GM23248 (cell line): ENCODE data around the gene SSNA1. TPM values are rescaled to one million over a fixed set of nuclear protein-coding genes. Genes with fewer than 3 reads are reported as not detected.
A peak's percentile ranks its signal among the peaks of the same experiment; 100 is the strongest.

Source experiments
- DNase-seq: peaks from one replicate; pipeline ENCODE4 v3.0.0-alpha.2; 2015
- H2AFZ ChIP-seq: fragments of 200-600 bp; sonication (generic); 2 replicates; pipeline ENCODE4 v1.6.1; 2016; ENCODE audit warnings: antibody characterized with exemption
- H3F3A ChIP-seq: fragments of 200-600 bp; sonication (generic); 2 replicates; pipeline ENCODE4 v1.6.1; 2016; ENCODE audit warnings: mild to moderate bottlenecking, antibody characterized with exemption, mixed run types; ENCODE audit not compliant: insufficient read depth
- H3K27ac ChIP-seq: fragments of 200-600 bp; sonication (generic); 2 replicates; pipeline ENCODE4 v1.5.1; 2016; ENCODE audit warnings: mild to moderate bottlenecking
- H3K27me3 ChIP-seq: fragments of 200-600 bp; sonication (generic); replicated peaks from 2 replicates; pipeline ENCODE4 v1.6.1; 2016; ENCODE audit warnings: mild to moderate bottlenecking; ENCODE audit not compliant: insufficient read depth
- H3K36me3 ChIP-seq: fragments of 200-600 bp; sonication (generic); 2 replicates; pipeline ENCODE4 v1.6.1; 2016; ENCODE audit warnings: low read depth, mild to moderate bottlenecking
- H3K4me1 ChIP-seq: fragments of 200-600 bp; sonication (generic); 2 replicates; pipeline ENCODE4 v1.6.1; 2016; ENCODE audit warnings: mild to moderate bottlenecking; ENCODE audit not compliant: insufficient read depth
- H3K4me2 ChIP-seq: fragments of 200-600 bp; sonication (generic); one replicate; pipeline ENCODE4 v1.6.1; 2016; ENCODE audit warnings: mild to moderate bottlenecking; ENCODE audit not compliant: unreplicated experiment
- H3K4me3 ChIP-seq: fragments of 200-600 bp; sonication (generic); 2 replicates; pipeline ENCODE4 v1.5.1; 2016; ENCODE audit warnings: mild to moderate bottlenecking
- H3K79me2 ChIP-seq: fragments of 200-600 bp; sonication (generic); 2 replicates; pipeline ENCODE4 v1.6.1; 2016; ENCODE audit warnings: mild to moderate bottlenecking; ENCODE audit not compliant: insufficient read depth
- H3K9ac ChIP-seq: fragments of 200-600 bp; sonication (generic); 2 replicates; pipeline ENCODE4 v1.6.1; 2016; ENCODE audit warnings: mild to moderate bottlenecking
- H3K9me2 ChIP-seq: fragments of 200-600 bp; sonication (generic); 2 replicates; pipeline ENCODE4 v1.6.1; 2016; ENCODE audit warnings: mixed run types, mild to moderate bottlenecking, moderate library complexity; ENCODE audit not compliant: insufficient read depth
- H3K9me3 ChIP-seq: fragments of 200-600 bp; sonication (generic); one replicate; pipeline ENCODE4 v1.6.1; 2017; ENCODE audit warnings: low read depth
- H4K20me1 ChIP-seq: fragments of 200-600 bp; sonication (generic); 2 replicates; pipeline ENCODE4 v1.6.0; 2016; ENCODE audit not compliant: insufficient read depth
- EZH2 ChIP-seq: fragments of 200-600 bp; sonication (generic); IDR thresholded peaks from 2 replicates; pipeline ENCODE4 v1.6.1; 2018; ENCODE audit warnings: antibody characterized with exemption, mild to moderate bottlenecking; ENCODE audit not compliant: insufficient read depth, poor library complexity, severe bottlenecking
- EZH2phosphoT487 ChIP-seq: fragments of 200-600 bp; sonication (generic); IDR thresholded peaks from 2 replicates; pipeline ENCODE4 v1.6.1; 2018; ENCODE audit warnings: antibody characterized with exemption, moderate library complexity, mild to moderate bottlenecking, low read depth; ENCODE audit not compliant: insufficient read depth
- WGBS, 2 experiments: methylation state at CpG; one replicate each; pipeline ENCODE4 v1.1.6; 2015 to 2017; ENCODE audit warnings: low lambda C conversion rate in 2 of 2, low coverage in 1 of 2; ENCODE audit errors: missing lambda C conversion rate in 2 of 2; 5-methylcytosine and 5-hydroxymethylcytosine counted together
- in situ Hi-C: fragments of 300-500 bp; cut with MboI; formaldehyde crosslinking; loops from 2 replicates; pipeline ENCODE4 v1.15.0; 2020
- polyA plus RNA-seq: library from polyadenylated mRNA; unstranded; fragments of >200 nt; fragmentation: Nextera tagmentation; extraction: Ambion mirVana; gene quantifications from 2 replicates; pipeline ENCODE4 v1.2.1, GENCODE V29; 2016
- total RNA-seq: library from RNA; depleted of rRNA; stranded (reverse); fragments of >200 nt; shearing (Covaris generic); gene quantifications from 2 replicates; pipeline ENCODE4 v1.2.3, GENCODE V29; 2014

SSNA1 gene
- total and polyA plus RNA-seq, 2 experiments from 2014 or later: 93.1 to 105 TPM

GRCh38 chr9:137186385-137186784 is 2.1 kb upstream of the SSNA1 start:
- in situ Hi-C loops: no loop called here
- Histone ChIP-seq H3K36me3 (no peaks in the 10 kb centered on the region; the same call in 1 of the 2 replicates), H3K4me3 (0 out of 2 replicates have a peak overlapping the region, but pooled peaks have one; percentile 83), H2AFZ (no peak overlapping the region), H3K4me1 (peaks cover 16% of the 10 kb centered on the region), H3K9ac (no peak overlapping the region), H3K79me2 (peaks cover 52% of the 10 kb centered on the region), H4K20me1 (no peaks in the 10 kb centered on the region), H3K9me2 (no peaks in the 10 kb centered on the region), H3F3A (peaks cover 10% of the 10 kb centered on the region), H3K9me3 (no peaks in the 10 kb centered on the region), H3K27ac (no peak overlapping the region), H3K4me2 (peak overlapping the region; percentile 20), H3K27me3 (no peaks in the 10 kb centered on the region)
- TF ChIP-seq EZH2: no peak
- no peak for TF ChIP-seq EZH2phosphoT487
- WGBS, 2 experiments: 69 to 79% methylated on average over 6 of the region's 6 CpGs
- no peak for DNase-seq

GRCh38 chr9:137187386-137187785 is 1.1 kb upstream of the SSNA1 start:
- in situ Hi-C loops: no loop called here
- H3K9ac ChIP-seq: peak overlapping the region; percentile 93
- peak overlapping the region; percentile 83 for H3K4me3 ChIP-seq
- TF ChIP-seq EZH2phosphoT487: no peak
- TF ChIP-seq EZH2: no peak
- no peaks in the 10 kb centered on the region for H4K20me1 ChIP-seq
- peaks cover 16% of the 10 kb centered on the region for H3K4me1 ChIP-seq
- H3K4me2 ChIP-seq: peak overlapping the region; percentile 82
- no peaks in the 10 kb centered on the region for H3K9me2 ChIP-seq
- H3K27ac ChIP-seq: no peak overlapping the region
- DNase-seq: no peak
- peaks cover 62% of the 10 kb centered on the region for H3K79me2 ChIP-seq
- H3F3A ChIP-seq: peaks cover 10% of the 10 kb centered on the region
- H3K36me3 ChIP-seq: no peaks in the 10 kb centered on the region; the same call in 1 of the 2 replicates
- no peak overlapping the region for H2AFZ ChIP-seq
- 68 to 76% methylated on average over 15 of the region's 15 CpGs for WGBS, 2 experiments
- H3K9me3 ChIP-seq: no peaks in the 10 kb centered on the region
- no peaks in the 10 kb centered on the region for H3K27me3 ChIP-seq

GRCh38 chr9:137188086-137188489 is 388 bp upstream of the SSNA1 start:
- H3K9ac ChIP-seq: peak overlapping the region; percentile 93
- no peaks in the 10 kb centered on the region for H4K20me1 ChIP-seq
- no peak for DNase-seq
- no peaks in the 10 kb centered on the region; the same call in 1 of the 2 replicates for H3K36me3 ChIP-seq
- peak overlapping the region; percentile 82 for H3K4me2 ChIP-seq
- peak overlapping the region; percentile 83 for H3K4me3 ChIP-seq
- peaks cover 68% of the 10 kb centered on the region for H3K79me2 ChIP-seq
- H3K9me3 ChIP-seq: no peaks in the 10 kb centered on the region
- H3F3A ChIP-seq: peaks cover 10% of the 10 kb centered on the region
- H2AFZ ChIP-seq: peak overlapping the region; percentile 69
- H3K27me3 ChIP-seq: no peaks in the 10 kb centered on the region
- 1 to 2% methylated on average over 25 to 31 of the region's 31 CpGs for WGBS, 2 experiments
- in situ Hi-C loops: no loop called here
- peaks cover 16% of the 10 kb centered on the region for H3K4me1 ChIP-seq
- TF ChIP-seq EZH2 (no peak), EZH2phosphoT487 (no peak)
- peak overlapping the region; percentile 93 for H3K27ac ChIP-seq
- H3K9me2 ChIP-seq: no peaks in the 10 kb centered on the region

- Histone ChIP-seq H3K4me2 (peak overlapping the region; percentile 93), H2AFZ (peak overlapping the region; percentile 20; the same call in 1 of the 2 replicates), H3K9me2 (no peaks in the 10 kb centered on the region), H3K9ac (peak overlapping the region; percentile 93), H4K20me1 (no peaks in the 10 kb centered on the region), H3K79me2 (peaks cover 83% of the 10 kb centered on the region), H3K4me3 (peak overlapping the region; percentile 83), H3K9me3 (no peaks in the 10 kb centered on the region), H3F3A (peaks cover 10% of the 10 kb centered on the region), H3K36me3 (no peaks in the 10 kb centered on the region), H3K4me1 (peaks cover 16% of the 10 kb centered on the region), H3K27ac (peak overlapping the region; percentile 93), H3K27me3 (no peaks in the 10 kb centered on the region)
- WGBS, 2 experiments: 31 to 37% methylated on average over 20 to 23 of the region's 23 CpGs
- TF ChIP-seq EZH2phosphoT487 (no peak), EZH2 (no peak)
- peak; percentile 15 for DNase-seq
- in situ Hi-C loops: no loop called here
These were observed 1.1 kb downstream of the SSNA1 start for GRCh38 chr9:137189297-137190295.
